ENCODE results near the gene KRT77. TPM values are rescaled to one million over a fixed set of nuclear protein-coding genes. Genes with fewer than 3 reads are reported as not detected.

Gene KRT77
- total RNA-seq, 3 donors from 2014 or later: not detected

- intact Hi-C loops (cut with DNase I, micrococcal nuclease): no loop called here
- ATAC-seq (no peak), DNase-seq (no peak)
- TF ChIP-seq CTCF (IDR thresholded peaks at IDR 0.05): no peak
- Histone ChIP-seq H3K4me3 (no peak overlapping the region), H3K9me3 (no peaks in the 10 kb centered on the region), H3K4me1 (ENCODE audit: low read depth) (no peaks in the 10 kb centered on the region), H3K36me3 (ENCODE audit: low read depth) (no peaks in the 10 kb centered on the region)
Measured at GRCh38 chr12:52689936-52690335, 13.4 kb downstream of the KRT77 start.

- intact Hi-C loops (cut with DNase I, micrococcal nuclease): no loop called here
- DNase-seq (no peak), ATAC-seq (no peak)
- H3K4me1 ChIP-seq (ENCODE audit: low read depth): no peaks in the 10 kb centered on the region
- no peak overlapping the region for H3K4me3 ChIP-seq
- H3K9me3 ChIP-seq: no peaks in the 10 kb centered on the region
- no peaks in the 10 kb centered on the region for H3K36me3 ChIP-seq (ENCODE audit: low read depth)
- TF ChIP-seq CTCF (IDR thresholded peaks at IDR 0.05): no peak
Measured at GRCh38 chr12:52689239-52689638, 14.1 kb downstream of the KRT77 start.

- intact Hi-C loops (cut with DNase I, micrococcal nuclease): no loop called here
- H3K36me3 ChIP-seq (ENCODE audit: low read depth): no peaks in the 10 kb centered on the region
- TF ChIP-seq CTCF (IDR thresholded peaks at IDR 0.05): no peak
- ATAC-seq (no peak), DNase-seq (no peak)
- no peaks in the 10 kb centered on the region for H3K9me3 ChIP-seq
- H3K4me3 ChIP-seq: no peak overlapping the region
- H3K4me1 ChIP-seq (ENCODE audit: low read depth): no peaks in the 10 kb centered on the region
Measured at GRCh38 chr12:52688481-52688880, 14.8 kb downstream of the KRT77 start.

- ATAC-seq: peak; percentile 90
- TF ChIP-seq CTCF (IDR thresholded peaks at IDR 0.05): no peak
- intact Hi-C loops (cut with DNase I, micrococcal nuclease): no loop called here
Measured at GRCh38 chr12:52687497-52688385, 15.6 kb downstream of the KRT77 start.

GRCh38 chr12:52686756-52687487 is 16.4 kb downstream of the KRT77 start:
- H3K4me1 ChIP-seq (ENCODE audit: low read depth): no peaks in the 10 kb centered on the region
- TF ChIP-seq CTCF (IDR thresholded peaks at IDR 0.05): no peak
- no peak overlapping the region for H3K4me3 ChIP-seq
- no peaks in the 10 kb centered on the region for H3K9me3 ChIP-seq
- ATAC-seq: peak; percentile 48
- DNase-seq: no peak
- intact Hi-C loops (cut with DNase I, micrococcal nuclease): no loop called here
- no peaks in the 10 kb centered on the region for H3K36me3 ChIP-seq (ENCODE audit: low read depth)

More at GRCh38 chr12:52687497-52688385, 15.6 kb downstream of the KRT77 start:
- DNase-seq: peak in 2 of 3 donors; percentile 35 to 36
- Histone ChIP-seq H3K36me3 (ENCODE audit: low read depth) (no peaks in the 10 kb centered on the region), H3K4me1 (ENCODE audit: low read depth) (no peaks in the 10 kb centered on the region), H3K4me3 (no peak overlapping the region), H3K9me3 (no peaks in the 10 kb centered on the region)

All from mucosa of descending colon (tissue), 3 donors.